ENCODE data around the gene FAM120AOS.

DNA sequence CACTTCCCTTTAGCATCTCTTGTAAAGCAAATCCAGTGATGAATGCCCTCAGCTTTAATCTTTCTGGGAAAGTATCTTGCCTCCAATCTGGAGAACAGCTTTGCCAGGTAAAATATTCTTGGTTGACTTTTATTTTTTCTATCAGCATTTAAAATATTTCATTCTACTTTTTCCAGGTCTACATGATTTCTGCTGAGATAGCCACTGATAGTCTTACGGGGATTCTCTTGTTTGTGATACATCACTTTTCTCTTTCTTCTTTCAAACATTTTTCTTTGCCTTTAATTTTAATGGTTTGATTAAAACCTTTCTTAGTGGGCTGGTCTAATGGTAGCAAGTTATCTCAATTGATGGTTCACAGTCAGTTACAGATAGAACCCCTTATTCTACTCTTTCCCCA lies 35.8 kb downstream of the FAM120AOS start:
- TF ChIP-seq, protein P1, sequence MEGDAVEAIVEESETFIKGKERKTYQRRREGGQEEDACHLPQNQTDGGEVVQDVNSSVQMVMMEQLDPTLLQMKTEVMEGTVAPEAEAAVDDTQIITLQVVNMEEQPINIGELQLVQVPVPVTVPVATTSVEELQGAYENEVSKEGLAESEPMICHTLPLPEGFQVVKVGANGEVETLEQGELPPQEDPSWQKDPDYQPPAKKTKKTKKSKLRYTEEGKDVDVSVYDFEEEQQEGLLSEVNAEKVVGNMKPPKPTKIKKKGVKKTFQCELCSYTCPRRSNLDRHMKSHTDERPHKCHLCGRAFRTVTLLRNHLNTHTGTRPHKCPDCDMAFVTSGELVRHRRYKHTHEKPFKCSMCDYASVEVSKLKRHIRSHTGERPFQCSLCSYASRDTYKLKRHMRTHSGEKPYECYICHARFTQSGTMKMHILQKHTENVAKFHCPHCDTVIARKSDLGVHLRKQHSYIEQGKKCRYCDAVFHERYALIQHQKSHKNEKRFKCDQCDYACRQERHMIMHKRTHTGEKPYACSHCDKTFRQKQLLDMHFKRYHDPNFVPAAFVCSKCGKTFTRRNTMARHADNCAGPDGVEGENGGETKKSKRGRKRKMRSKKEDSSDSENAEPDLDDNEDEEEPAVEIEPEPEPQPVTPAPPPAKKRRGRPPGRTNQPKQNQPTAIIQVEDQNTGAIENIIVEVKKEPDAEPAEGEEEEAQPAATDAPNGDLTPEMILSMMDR (IDR thresholded peaks at IDR 0.05): no peak
- TF ChIP-seq POLR2A (IDR thresholded peaks at IDR 0.05): no peak
